Ovary (tissue), 3 donors: ENCODE measurements around the gene PIM2.

ENCODE experiments used
- EP300 ChIP-seq: sonication (generic); formaldehyde crosslinking; IDR thresholded peaks from one replicate; pipeline ENCODE4 v1.6.1; 2017; ENCODE audit warnings: antibody characterized with exemption
- POLR2A ChIP-seq: fragments of 450-650 bp; IDR thresholded peaks from one replicate; pipeline ENCODE4 v1.6.1; 2017; ENCODE audit warnings: antibody characterized with exemption, mild to moderate bottlenecking, moderate library complexity
- TF ChIP-seq, protein P1 (sequence below), 3 donors: fragments of 450-650 bp in 2 of 3; fragments of 200-600 bp in 1 of 3; IDR thresholded peaks; one replicate each; pipeline versions ENCODE4 v1.5.1 to v1.8.0; 2016 to 2022; ENCODE audit warnings: antibody characterized with exemption in 3 of 3, mild to moderate bottlenecking in 1 of 3
- donor health status: DM: no; HTN: no; CAD: no.

DNA sequence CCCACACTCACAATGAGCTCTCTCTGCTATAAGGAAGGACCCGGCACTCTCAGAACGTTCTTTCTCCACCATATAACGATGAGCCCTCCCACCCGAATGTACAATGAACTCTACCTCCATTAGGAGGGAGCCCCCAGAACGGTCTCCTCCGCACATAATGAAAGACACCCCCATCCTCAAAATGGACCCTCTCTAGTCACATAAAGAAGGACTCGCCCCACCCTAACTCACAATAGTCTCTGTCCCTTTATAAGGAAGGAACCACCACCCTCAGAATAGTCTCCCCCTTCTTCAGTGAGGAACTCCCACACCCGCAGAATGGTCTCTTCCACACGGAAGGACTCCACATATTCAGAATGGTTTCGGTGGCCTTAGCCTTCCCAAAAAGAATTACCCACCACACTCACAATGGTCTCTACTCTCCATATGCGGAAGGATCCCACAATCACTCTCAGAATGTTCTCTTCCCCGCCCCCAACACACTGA, 7.9 kb downstream of the PIM2 start:
- TF ChIP-seq, protein P1, sequence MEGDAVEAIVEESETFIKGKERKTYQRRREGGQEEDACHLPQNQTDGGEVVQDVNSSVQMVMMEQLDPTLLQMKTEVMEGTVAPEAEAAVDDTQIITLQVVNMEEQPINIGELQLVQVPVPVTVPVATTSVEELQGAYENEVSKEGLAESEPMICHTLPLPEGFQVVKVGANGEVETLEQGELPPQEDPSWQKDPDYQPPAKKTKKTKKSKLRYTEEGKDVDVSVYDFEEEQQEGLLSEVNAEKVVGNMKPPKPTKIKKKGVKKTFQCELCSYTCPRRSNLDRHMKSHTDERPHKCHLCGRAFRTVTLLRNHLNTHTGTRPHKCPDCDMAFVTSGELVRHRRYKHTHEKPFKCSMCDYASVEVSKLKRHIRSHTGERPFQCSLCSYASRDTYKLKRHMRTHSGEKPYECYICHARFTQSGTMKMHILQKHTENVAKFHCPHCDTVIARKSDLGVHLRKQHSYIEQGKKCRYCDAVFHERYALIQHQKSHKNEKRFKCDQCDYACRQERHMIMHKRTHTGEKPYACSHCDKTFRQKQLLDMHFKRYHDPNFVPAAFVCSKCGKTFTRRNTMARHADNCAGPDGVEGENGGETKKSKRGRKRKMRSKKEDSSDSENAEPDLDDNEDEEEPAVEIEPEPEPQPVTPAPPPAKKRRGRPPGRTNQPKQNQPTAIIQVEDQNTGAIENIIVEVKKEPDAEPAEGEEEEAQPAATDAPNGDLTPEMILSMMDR (IDR thresholded peaks at IDR 0.05) = no peak
- TF ChIP-seq EP300 (no peak), POLR2A (no peak)
